ENCODE results near the gene BACH2. TPM values are rescaled to one million over a fixed set of nuclear protein-coding genes. Genes with fewer than 3 reads are reported as not detected.
A peak's percentile ranks its signal among the peaks of the same experiment; 100 is the strongest.

Gene BACH2
- polyA plus RNA-seq, 1 donor from 2014 or later: 45.5 TPM

GRCh38 chr6:89993411-89993810 lies 303.2 kb downstream of the BACH2 start:
- Histone ChIP-seq H3K9me3 (ENCODE audit: low read length) (no peaks in the 10 kb centered on the region), H3K4me3 (ENCODE audit: low read length) (no peak overlapping the region), H2AFZ (ENCODE audit: low read depth, low read length) (no peak overlapping the region), H3K36me3 (ENCODE audit: insufficient read depth, low read length) (no peaks in the 10 kb centered on the region), H3F3A (ENCODE audit: insufficient read depth, low read length, poor library complexity, severe bottlenecking) (no peaks in the 10 kb centered on the region), H3K27ac (ENCODE audit: low read length) (peak overlapping the region; percentile 7), H3K4me2 (ENCODE audit: low read length) (no peak overlapping the region), H4K20me1 (ENCODE audit: insufficient read depth) (no peaks in the 10 kb centered on the region), H3K9ac (ENCODE audit: low read length) (no peak overlapping the region), H3K79me2 (replicated peaks; ENCODE audit: insufficient read depth, low read length) (peaks cover 14% of the 10 kb centered on the region), H3K9me2 (ENCODE audit: insufficient read depth, low read length) (no peaks in the 10 kb centered on the region), H3K27me3 (ENCODE audit: insufficient read depth, low read depth, low read length) (no peaks in the 10 kb centered on the region)
- TF ChIP-seq POLR2AphosphoS5 (IDR thresholded peaks at IDR 0.05) (peak; percentile 26), TAF1 (IDR thresholded peaks at IDR 0.05; ENCODE audit: low read depth) (no peak)

DNA sequence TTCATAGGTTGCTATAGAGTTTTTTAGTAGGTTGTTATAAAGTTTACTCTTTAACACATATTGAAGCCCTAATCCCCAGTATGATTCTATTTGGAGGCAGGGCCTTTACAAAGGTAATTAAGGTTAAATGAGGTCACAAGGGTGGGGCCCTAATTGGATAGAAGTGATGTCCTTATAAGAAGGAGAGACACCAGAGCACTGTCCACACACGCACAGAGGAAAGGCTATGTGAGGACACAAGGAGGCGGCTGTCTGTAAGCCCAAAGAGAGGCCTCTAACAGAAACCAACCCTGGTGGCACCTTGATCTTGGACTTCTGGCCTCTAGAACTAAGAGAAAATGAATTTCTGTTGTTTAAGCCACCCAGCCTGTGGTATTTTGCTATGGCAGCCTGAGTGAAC lies 303.8 kb downstream of the BACH2 start:
- no peaks in the 10 kb centered on the region for H3K9me2 ChIP-seq (ENCODE audit: insufficient read depth, low read length)

More for the DNA sequence above, 303.8 kb downstream of the BACH2 start:
- Histone ChIP-seq H3K9me3 (ENCODE audit: low read length) (no peaks in the 10 kb centered on the region), H3F3A (ENCODE audit: insufficient read depth, low read length, poor library complexity, severe bottlenecking) (no peaks in the 10 kb centered on the region), H3K36me3 (ENCODE audit: insufficient read depth, low read length) (no peaks in the 10 kb centered on the region), H4K20me1 (ENCODE audit: insufficient read depth) (no peaks in the 10 kb centered on the region), H3K4me2 (ENCODE audit: low read length) (no peak overlapping the region), H2AFZ (ENCODE audit: low read depth, low read length) (no peak overlapping the region), H3K79me2 (replicated peaks; ENCODE audit: insufficient read depth, low read length) (peaks cover 15% of the 10 kb centered on the region), H3K9ac (ENCODE audit: low read length) (no peak overlapping the region), H3K27me3 (ENCODE audit: insufficient read depth, low read depth, low read length) (no peaks in the 10 kb centered on the region), H3K4me3 (ENCODE audit: low read length) (no peak overlapping the region), H3K27ac (ENCODE audit: low read length) (no peak overlapping the region)
- no peak for TF ChIP-seq MXI1 (conservative IDR thresholded peaks at IDR 0.05; ENCODE audit: poor library complexity, severe bottlenecking)
- no peak for TF ChIP-seq SMC3 (conservative IDR thresholded peaks at IDR 0.05; ENCODE audit: poor library complexity)
- no peak for TF ChIP-seq EP300 (conservative IDR thresholded peaks at IDR 0.05; ENCODE audit: poor library complexity, severe bottlenecking)
- no peak for TF ChIP-seq CTCF (IDR thresholded peaks at IDR 0.05; ENCODE audit: poor library complexity, severe bottlenecking)
- TF ChIP-seq TAF1 (IDR thresholded peaks at IDR 0.05; ENCODE audit: low read depth): no peak
- no peak for TF ChIP-seq POLR2AphosphoS5 (IDR thresholded peaks at IDR 0.05)
- TF ChIP-seq REST (IDR thresholded peaks at IDR 0.05; ENCODE audit: borderline replicate concordance): no peak
- TF ChIP-seq RAD21 (conservative IDR thresholded peaks at IDR 0.05): no peak
- no peak for TF ChIP-seq EZH2 (IDR thresholded peaks at IDR 0.05; ENCODE audit: borderline replicate concordance, insufficient read depth, low read length, poor library complexity, severe bottlenecking)
